Ureter (tissue), 1 donor: ENCODE results near the gene ZCCHC7. TPM values are rescaled to one million over a fixed set of nuclear protein-coding genes. Genes with fewer than 3 reads are reported as not detected.
"Not testable (repeated sequence)": the region's sequence is repeated elsewhere in the genome, so short reads cannot be mapped to it uniquely, and the experiment has no call there.

Experiments used
- DNase-seq: peaks from one replicate; pipeline ENCODE4 v3.0.0-alpha.2; 2020; ENCODE audit warnings: low spot score
- total RNA-seq: library from RNA; stranded (reverse); gene quantifications from one replicate; pipeline ENCODE4 v1.2.4, GENCODE V29; 2023
- donor health status: DM: yes; HTN: yes; CAD: no.

ZCCHC7 gene
- total RNA-seq, 1 donor from 2014 or later: 31.7 TPM

DNA sequence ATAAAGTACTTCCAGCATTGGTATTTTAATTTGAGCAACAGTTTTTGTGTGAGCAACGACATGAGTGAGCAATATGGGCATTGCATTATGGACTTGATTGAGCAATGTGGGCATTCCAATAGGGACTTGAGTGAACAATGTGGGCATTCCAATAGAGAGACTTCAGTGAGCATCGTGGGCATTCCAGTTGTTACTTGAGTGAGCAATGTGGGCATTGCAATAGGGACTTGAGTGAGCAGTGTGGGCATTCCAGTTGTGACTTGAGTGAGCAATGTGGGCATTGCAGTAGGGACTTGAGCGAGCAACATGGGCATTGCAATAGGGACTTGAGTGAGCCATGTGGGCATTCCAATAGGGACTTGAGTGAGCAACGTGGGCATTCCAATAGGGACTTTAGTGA is 52.2 kb downstream of the ZCCHC7 start:
- no peak for DNase-seq

DNA sequence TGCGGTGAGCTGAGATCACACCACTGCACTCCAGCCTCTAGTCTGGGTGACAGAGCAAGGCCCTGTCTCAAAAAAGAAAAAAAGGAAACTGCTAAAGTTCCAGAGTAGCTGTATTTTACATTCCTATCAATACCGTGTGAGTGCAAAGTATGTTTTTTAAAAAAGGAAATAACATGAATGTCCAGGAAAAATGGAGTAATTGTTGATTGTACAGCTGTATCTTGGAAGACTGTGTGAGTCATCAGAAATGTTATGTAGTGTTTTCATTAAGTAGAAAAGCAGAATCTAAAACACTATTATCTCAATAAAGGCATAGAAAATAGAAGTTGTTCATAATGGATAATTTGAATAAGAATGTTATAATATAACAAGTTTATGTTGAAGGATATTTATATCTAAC is 53.9 kb downstream of the ZCCHC7 start:
- DNase-seq: no peak

DNA sequence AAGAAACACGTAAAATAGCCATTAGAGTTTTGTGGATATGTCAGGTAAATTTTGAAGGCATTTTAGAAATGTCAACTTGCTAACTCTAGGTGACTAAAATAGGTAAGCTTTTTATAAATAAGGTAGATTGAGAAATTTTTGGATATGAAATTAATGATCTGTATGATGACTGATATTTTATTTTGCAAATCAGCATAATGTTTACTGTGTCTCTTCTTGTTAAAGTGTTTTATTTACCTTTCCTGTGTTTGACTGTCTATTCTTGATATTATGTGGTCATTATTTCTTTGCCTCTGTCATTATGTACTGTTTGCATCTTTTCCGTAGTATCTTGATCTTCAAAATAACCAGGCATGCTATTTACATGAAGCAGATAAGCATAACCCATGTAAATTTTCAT is 58.4 kb downstream of the ZCCHC7 start:
- no peak for DNase-seq

GRCh38 chr9:37179576-37179975 is 59.2 kb downstream of the ZCCHC7 start:
- no peak for DNase-seq

DNA sequence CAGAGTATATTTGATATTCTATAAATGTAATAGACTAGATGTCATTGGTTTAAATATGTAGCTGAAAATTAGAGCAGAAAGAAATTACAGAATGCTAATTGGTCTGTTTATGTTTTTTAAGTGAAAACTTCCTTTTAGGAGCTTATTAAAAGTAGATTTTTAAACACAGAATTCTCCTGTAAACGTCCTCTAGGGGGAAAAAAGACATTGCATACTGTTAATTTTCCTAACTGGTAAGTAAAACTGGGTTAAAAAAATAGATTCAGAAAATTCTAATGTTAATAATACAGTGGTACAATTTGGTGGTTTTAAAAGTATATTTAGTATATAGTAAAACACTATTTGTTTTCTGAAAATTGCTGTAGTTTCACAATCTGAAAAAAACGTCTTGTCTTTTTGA is 59.8 kb downstream of the ZCCHC7 start:
- DNase-seq: no peak

- DNase-seq: no peak
Observed at GRCh38 chr9:37182718-37183117, 62.3 kb downstream of the ZCCHC7 start.

DNA sequence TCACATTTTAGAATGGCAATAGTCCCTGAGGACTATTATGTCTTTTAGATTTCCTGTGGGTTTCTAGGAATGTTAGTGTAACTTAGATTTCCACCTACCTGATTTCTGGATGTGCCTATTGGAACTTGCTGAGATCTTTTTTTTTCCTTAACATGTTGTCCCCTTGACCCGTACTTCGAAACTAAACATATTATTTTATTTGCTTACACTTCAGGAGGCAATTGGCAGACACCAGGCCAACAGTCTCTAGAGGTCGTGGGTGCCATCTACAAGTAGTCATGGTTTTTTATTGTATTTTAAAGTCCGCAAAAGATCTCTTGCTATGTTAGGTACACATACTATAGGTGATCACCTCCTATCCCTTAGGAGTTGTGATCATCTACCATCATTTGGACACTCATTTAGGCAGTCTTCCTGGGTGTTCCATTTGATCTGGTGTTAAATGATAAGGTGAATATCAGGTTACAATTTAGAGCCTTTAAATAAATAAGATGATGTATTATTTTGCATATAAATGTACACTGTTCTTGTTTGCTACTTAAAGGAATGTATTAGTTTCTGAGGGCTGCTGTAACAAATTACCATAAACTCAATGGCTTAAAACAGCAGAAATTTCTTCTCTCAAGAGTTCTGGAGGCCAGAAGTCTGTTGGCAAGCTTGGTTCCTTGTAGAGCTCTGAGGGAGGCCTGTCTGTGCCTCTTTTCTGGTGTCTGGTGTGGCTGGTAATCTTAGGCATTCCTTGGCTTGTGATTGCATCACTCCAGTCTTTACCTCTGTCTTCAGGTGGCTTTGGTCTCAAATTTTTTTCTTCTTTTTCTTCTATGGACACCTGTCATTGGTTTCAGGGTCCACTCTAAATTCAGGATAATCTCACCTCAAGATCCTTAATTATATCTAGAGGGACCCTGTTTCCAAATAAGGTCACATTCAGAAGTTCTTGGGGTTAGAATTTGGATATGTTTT is 64.8 kb downstream of the ZCCHC7 start:
- no peak for DNase-seq

GRCh38 chr9:37187292-37187691 is 66.9 kb downstream of the ZCCHC7 start:
- DNase-seq: no peak

DNA sequence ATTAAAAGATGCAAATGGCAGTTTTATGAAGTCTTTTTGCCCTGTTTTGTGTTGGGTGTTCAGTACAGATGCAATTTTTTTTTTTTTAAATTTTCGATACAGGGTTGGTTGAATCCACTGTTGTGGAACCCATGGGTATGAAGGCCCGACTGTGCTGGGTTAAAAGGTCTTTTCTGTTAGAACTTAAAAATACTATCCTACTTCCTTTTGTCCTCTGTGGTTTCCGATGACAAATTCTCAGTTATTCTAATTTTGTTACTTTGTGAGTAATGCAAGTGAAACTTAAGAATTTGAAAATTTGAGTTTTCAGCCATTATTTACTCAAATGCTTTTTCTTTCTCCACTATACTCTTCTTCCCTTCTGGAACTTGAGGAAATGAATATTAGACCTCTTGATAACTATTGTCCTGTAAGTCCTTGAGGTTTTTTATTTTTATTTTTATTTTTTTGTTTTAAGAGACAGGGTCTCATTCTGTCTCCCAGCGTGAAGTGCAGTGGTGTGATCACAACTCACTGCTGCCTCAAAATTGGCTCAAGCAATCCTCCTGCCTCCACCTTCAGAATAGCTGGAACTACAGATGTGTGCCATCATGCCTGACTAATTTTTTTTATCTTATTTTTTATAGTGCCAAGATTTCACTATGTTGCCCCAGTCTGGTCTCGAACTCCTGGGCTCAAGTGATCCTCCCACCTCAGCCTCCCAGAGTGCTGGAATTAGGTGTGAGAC is 67.5 kb downstream of the ZCCHC7 start:
- DNase-seq: no peak

DNA sequence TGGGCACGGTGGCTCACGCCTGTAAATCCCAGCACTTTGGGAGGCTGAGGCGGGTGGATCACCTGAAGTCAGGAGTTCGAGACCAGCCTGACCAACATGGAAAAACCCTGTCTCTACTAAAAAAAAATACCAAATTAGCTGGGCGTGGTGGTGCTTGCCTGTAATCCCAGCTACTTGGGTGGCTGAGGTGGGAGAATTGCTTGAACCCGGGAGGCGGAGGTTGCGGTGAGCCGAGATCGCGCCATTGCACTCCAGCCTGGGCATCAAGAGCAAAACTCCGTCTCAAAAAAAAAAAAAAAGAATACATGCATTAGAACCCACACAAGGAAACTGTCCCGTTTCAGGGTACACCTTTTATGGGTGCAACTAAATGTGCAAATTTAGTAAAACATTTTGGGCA is 70.4 kb downstream of the ZCCHC7 start:
- DNase-seq: not testable (repeated sequence)

DNA sequence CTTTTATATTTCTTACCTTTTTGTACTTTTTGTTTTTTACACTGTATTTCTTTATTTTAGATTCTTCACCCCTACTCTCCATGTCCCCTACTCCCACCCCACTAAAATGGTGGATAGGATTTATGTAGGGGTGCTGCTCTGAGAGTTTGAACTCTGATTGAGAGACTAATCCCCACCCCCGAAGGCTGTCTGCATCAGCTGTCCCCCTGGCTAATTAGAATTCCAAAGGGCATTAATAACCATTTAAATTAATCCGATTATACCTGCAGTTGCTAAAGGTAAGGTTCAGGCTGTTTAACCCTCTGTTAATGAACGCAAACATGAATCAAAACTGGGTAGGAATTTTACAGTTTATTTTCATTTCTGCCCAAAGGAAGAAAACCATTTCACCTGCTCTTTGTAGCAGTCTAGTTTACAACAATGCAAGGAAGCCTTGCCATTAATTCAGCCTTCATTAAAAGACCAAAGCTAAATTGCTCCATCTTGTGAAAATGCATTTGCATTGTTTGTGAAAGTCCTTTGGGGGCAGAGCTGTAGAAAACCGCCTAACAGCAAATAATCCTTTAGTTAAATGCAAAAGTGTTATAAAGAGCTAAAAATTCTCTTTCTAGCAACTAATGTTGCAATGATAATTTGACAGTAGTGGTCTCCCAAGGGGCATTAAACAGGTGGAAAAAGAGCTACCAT is 71.2 kb downstream of the ZCCHC7 start:
- no peak for DNase-seq

GRCh38 chr9:37192803-37193202 is 72.4 kb downstream of the ZCCHC7 start:
- no peak for DNase-seq

GRCh38 chr9:37197158-37198038 is 77.0 kb downstream of the ZCCHC7 start:
- no peak for DNase-seq

DNA sequence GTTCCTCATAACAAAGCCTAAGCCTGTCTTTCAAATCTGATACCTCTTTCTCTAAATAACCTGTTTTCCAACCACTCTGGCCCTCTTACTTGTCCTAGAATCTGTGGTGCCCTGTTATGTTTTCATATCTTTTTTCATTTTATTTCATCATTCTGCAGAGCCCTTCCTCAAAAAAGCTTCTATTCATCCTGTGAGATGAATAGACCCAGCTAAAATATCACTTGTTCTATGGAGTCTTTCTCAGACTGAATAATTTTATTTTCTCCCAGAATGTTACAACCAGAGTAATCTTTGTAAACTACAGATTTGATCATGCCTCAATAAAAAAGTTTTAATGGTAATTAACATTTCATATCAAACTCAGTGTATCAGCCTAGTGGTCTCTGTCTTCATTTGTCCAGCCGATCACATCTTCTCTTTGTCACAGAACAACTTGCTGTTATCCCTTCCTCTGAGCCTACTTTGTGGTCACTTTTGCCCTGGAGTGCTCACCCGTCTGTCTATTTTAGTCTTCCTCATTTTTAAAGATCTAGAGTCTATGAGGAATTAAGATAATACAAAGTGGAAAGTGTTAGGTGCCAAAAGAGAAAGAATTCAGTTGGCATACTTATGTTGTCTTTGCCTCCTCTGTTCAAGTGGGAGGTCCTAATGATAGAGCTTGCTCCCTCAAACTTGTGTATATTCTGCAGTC is 77.8 kb downstream of the ZCCHC7 start:
- no peak for DNase-seq

- DNase-seq: no peak
Observed at GRCh38 chr9:37198831-37199230, 78.5 kb downstream of the ZCCHC7 start.

DNA sequence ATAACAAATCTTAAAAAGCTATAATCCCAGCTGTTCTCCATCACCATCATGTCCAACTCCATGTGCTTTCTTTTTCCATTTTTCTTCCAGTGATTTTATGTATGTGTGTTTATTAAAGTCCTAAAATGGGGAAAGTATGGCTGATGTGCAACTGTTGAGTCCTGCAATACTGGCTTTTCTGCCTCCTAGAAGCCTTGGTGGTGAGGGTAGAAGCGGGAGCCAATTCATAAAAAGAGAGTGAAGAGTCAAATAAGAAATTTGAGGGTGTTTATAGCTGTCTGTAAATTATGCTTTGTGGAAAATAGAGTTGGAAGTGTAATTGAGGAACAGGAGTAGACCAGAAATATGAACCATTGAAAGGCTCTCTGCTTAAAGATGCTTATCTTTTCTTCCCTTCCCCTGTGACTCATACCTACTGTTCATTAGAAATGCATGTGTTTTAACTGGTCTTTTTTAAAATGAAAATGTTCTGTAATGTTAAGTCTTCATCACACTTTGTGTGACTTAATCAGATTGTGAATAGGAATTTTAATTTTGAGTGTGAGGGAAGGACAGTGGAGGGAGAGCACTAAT is 80.1 kb downstream of the ZCCHC7 start:
- DNase-seq: no peak

- no peak for DNase-seq
Observed at GRCh38 chr9:37201581-37201980, 81.2 kb downstream of the ZCCHC7 start.

GRCh38 chr9:37202091-37202490 is 81.7 kb downstream of the ZCCHC7 start:
- no peak for DNase-seq

- not testable (repeated sequence) for DNase-seq
Observed at GRCh38 chr9:37203456-37203855, 83.1 kb downstream of the ZCCHC7 start.

DNA sequence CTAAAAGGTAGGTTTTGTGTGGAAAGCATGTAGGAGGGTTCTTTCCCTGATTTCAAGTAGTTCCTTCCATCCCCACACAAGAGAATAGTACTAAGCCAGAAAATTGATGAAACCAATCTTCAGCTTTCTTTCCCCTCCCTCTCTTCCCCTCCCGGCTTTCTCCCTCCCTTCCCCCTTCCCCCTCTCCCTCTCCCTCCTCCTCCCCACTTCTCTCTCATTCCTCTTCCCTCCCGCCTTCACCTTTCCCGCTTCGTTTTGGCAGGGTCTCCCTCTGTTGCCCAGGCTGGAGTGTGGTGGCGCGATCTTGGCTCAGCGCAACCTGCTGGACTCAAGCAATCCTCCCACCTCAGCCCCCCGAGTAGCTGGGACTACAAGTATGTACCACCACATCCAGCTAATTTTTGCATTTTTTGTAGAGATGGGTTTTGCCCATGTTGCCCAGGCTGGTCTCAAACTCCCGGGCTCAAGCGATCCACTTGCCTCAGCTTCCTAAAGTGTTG is 85.8 kb downstream of the ZCCHC7 start:
- DNase-seq: no peak
